Measurements from ENCODE around the gene DDIAS.

- TF ChIP-seq, protein P1, sequence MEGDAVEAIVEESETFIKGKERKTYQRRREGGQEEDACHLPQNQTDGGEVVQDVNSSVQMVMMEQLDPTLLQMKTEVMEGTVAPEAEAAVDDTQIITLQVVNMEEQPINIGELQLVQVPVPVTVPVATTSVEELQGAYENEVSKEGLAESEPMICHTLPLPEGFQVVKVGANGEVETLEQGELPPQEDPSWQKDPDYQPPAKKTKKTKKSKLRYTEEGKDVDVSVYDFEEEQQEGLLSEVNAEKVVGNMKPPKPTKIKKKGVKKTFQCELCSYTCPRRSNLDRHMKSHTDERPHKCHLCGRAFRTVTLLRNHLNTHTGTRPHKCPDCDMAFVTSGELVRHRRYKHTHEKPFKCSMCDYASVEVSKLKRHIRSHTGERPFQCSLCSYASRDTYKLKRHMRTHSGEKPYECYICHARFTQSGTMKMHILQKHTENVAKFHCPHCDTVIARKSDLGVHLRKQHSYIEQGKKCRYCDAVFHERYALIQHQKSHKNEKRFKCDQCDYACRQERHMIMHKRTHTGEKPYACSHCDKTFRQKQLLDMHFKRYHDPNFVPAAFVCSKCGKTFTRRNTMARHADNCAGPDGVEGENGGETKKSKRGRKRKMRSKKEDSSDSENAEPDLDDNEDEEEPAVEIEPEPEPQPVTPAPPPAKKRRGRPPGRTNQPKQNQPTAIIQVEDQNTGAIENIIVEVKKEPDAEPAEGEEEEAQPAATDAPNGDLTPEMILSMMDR (IDR thresholded peaks at IDR 0.05 in 4 of 5, conservative IDR thresholded peaks at IDR 0.05 in 1 of 5): no peak
- no peak for TF ChIP-seq POLR2A (IDR thresholded peaks at IDR 0.05)
Observed at GRCh38 chr11:82930734-82931133, 29.2 kb downstream of the DDIAS start.

Data from gastrocnemius medialis (tissue), 4 donors.